H9 (cell line): ENCODE results near the gene PIEZO2. TPM values are rescaled to one million over a fixed set of nuclear protein-coding genes. Genes with fewer than 3 reads are reported as not detected.

Experiments used
- DNase-seq: peaks from one replicate; pipeline ENCODE4 v3.0.0-alpha.2; 2017
- H2AFZ ChIP-seq: one replicate; pipeline ENCODE4 v1.6.1; 2013; ENCODE audit warnings: mild to moderate bottlenecking, low read length, control low read depth, moderate library complexity
- H2AK5ac ChIP-seq: 2 replicates; pipeline ENCODE4 v1.6.1; 2013; ENCODE audit warnings: low read length, control low read depth, mixed read lengths; ENCODE audit not compliant: insufficient read length
- H2BK120ac ChIP-seq: one replicate; pipeline ENCODE4 v1.6.1; 2013; ENCODE audit warnings: low read depth, mild to moderate bottlenecking, low read length, control low read depth, inconsistent platforms; ENCODE audit not compliant: poor library complexity, severe bottlenecking
- H2BK12ac ChIP-seq: 2 replicates; pipeline ENCODE4 v1.6.1; 2013; ENCODE audit warnings: low read length, control low read depth, mixed read lengths, low read depth; ENCODE audit not compliant: insufficient read length
- H2BK15ac ChIP-seq: 2 replicates; pipeline ENCODE4 v1.6.1; 2013; ENCODE audit warnings: low read depth, low read length, control low read depth
- H2BK20ac ChIP-seq: one replicate; pipeline ENCODE4 v1.6.1; 2013; ENCODE audit warnings: low read depth, mild to moderate bottlenecking, low read length, control low read depth, inconsistent platforms; ENCODE audit not compliant: poor library complexity, severe bottlenecking
- H2BK5ac ChIP-seq: 2 replicates; pipeline ENCODE4 v1.6.1; 2013; ENCODE audit warnings: low read length, control low read depth, mixed read lengths; ENCODE audit not compliant: insufficient read length
- H3K14ac ChIP-seq: 2 replicates; pipeline ENCODE4 v1.6.1; 2013; ENCODE audit warnings: low read length, control low read depth; ENCODE audit not compliant: insufficient read depth
- H3K18ac ChIP-seq: 2 replicates; pipeline ENCODE4 v1.6.1; 2013; ENCODE audit warnings: low read depth, mild to moderate bottlenecking, mixed read lengths, low read length, control low read depth; ENCODE audit not compliant: insufficient read length
- H3K23ac ChIP-seq: 2 replicates; pipeline ENCODE4 v1.6.1; 2013; ENCODE audit warnings: low read length, control low read depth, mixed read lengths, low read depth; ENCODE audit not compliant: insufficient read length
- H3K23me2 ChIP-seq: 2 replicates; pipeline ENCODE4 v1.6.1; 2013; ENCODE audit warnings: low read depth, mild to moderate bottlenecking, mixed read lengths, low read length, control low read depth; ENCODE audit not compliant: insufficient read length, poor library complexity, severe bottlenecking
- H3K27ac ChIP-seq: 2 replicates; pipeline ENCODE4 v1.5.1; 2013; ENCODE audit warnings: low read length, control low read depth, mixed read lengths, low read depth; ENCODE audit not compliant: insufficient read length
- H3K27me3 ChIP-seq: 2 replicates; pipeline ENCODE4 v1.6.1; 2013; ENCODE audit warnings: low read length, control low read depth, inconsistent platforms; ENCODE audit not compliant: insufficient read depth
- H3K4ac ChIP-seq: 2 replicates; pipeline ENCODE4 v1.6.1; 2013; ENCODE audit warnings: low read depth, mild to moderate bottlenecking, control low read depth, inconsistent platforms, low read length, moderate library complexity
- H3K4me1 ChIP-seq: 2 replicates; pipeline ENCODE4 v1.6.1; 2013; ENCODE audit warnings: low read length, control low read depth, inconsistent platforms; ENCODE audit not compliant: insufficient read depth
- H3K4me2 ChIP-seq: 2 replicates; pipeline ENCODE4 v1.6.1; 2013; ENCODE audit warnings: low read length, control low read depth, mixed read lengths; ENCODE audit not compliant: insufficient read length, insufficient read depth
- H3K56ac ChIP-seq: 2 replicates; pipeline ENCODE4 v1.6.1; 2013; ENCODE audit warnings: low read depth, mild to moderate bottlenecking, mixed read lengths, low read length, control low read depth; ENCODE audit not compliant: insufficient read length
- H3K79me1 ChIP-seq: 2 replicates; pipeline ENCODE4 v1.6.1; 2013; ENCODE audit warnings: low read depth, mild to moderate bottlenecking, moderate library complexity, low read length, control low read depth, inconsistent platforms; ENCODE audit not compliant: insufficient read depth, poor library complexity, severe bottlenecking
- H3K79me2 ChIP-seq: 2 replicates; pipeline ENCODE4 v1.6.1; 2013; ENCODE audit warnings: low read length, control low read depth, inconsistent platforms; ENCODE audit not compliant: insufficient read depth
- H3K9ac ChIP-seq: 2 replicates; pipeline ENCODE4 v1.6.1; 2013; ENCODE audit warnings: low read length, control low read depth, mixed read lengths; ENCODE audit not compliant: insufficient read length; ENCODE audit errors: extremely low read depth
- H3K9me3 ChIP-seq: one replicate; pipeline ENCODE4 v1.6.1; 2013; ENCODE audit warnings: low read depth, low read length, inconsistent platforms; ENCODE audit not compliant: control insufficient read depth
- H3T11ph ChIP-seq: one replicate; pipeline ENCODE4 v1.6.1; 2013; ENCODE audit warnings: mild to moderate bottlenecking, low read length, control low read depth, inconsistent platforms
- H4K20me1 ChIP-seq: one replicate; pipeline ENCODE4 v1.6.1; 2013; ENCODE audit not compliant: control insufficient read depth, insufficient read length, insufficient read depth
- H4K5ac ChIP-seq: 2 replicates; pipeline ENCODE4 v1.6.1; 2013; ENCODE audit warnings: low read depth, mild to moderate bottlenecking, mixed read lengths, low read length, control low read depth; ENCODE audit not compliant: insufficient read length
- H4K8ac ChIP-seq: replicated peaks from 2 replicates; pipeline ENCODE4 v1.6.1; 2013; ENCODE audit warnings: low read length, control low read depth, mixed read lengths, low read depth; ENCODE audit not compliant: insufficient read length
- H4K91ac ChIP-seq: 2 replicates; pipeline ENCODE4 v1.6.1; 2013; ENCODE audit warnings: low read depth, mild to moderate bottlenecking, moderate library complexity, mixed read lengths, low read length, control low read depth; ENCODE audit not compliant: insufficient read length
- H3K27ac Mint-ChIP-seq, 3 experiments: 2 replicates in 2 of 3; 3 replicates in 1 of 3; pipeline ENCODE4 v1.8.0; 2020 to 2021; ENCODE audit warnings: mixed read lengths in 3 of 3, mild to moderate bottlenecking in 1 of 3, moderate library complexity in 1 of 3
- H3K27me3 Mint-ChIP-seq: 2 replicates; pipeline ENCODE4 v1.8.0; 2021; ENCODE audit warnings: low read depth, mild to moderate bottlenecking, moderate library complexity, mixed read lengths
- H3K36me3 Mint-ChIP-seq, 3 experiments: 2 replicates in 2 of 3; 3 replicates in 1 of 3; pipeline ENCODE4 v1.8.0; 2020 to 2021; ENCODE audit warnings: low read depth in 3 of 3, mixed read lengths in 3 of 3; ENCODE audit not compliant: insufficient read depth in 1 of 3
- H3K4me1 Mint-ChIP-seq, 2 experiments: 2 replicates each; pipeline ENCODE4 v1.8.0; 2020; ENCODE audit warnings: mixed read lengths in 2 of 2
- H3K4me3 Mint-ChIP-seq, 2 experiments: 2 replicates in 1 of 2; 3 replicates in 1 of 2; pipeline ENCODE4 v1.8.0; 2020 to 2021; ENCODE audit warnings: mild to moderate bottlenecking in 2 of 2, mixed read lengths in 2 of 2, moderate library complexity in 1 of 2
- H3K9me3 Mint-ChIP-seq, 2 experiments: 2 replicates in 1 of 2; 3 replicates in 1 of 2; pipeline ENCODE4 v1.8.0; 2020; ENCODE audit warnings: mild to moderate bottlenecking in 2 of 2, mixed read lengths in 2 of 2, moderate library complexity in 1 of 2
- CTCF ChIP-seq: fragments of 200-600 bp; sonication (generic); conservative IDR thresholded peaks from 3 replicates; pipeline ENCODE4 v1.8.0; 2021; ENCODE audit warnings: antibody characterized with exemption, mild to moderate bottlenecking
- WGBS: extraction: QIAGEN DNeasy Blood & Tissue Kit; methylation state at CpG from one replicate; pipeline ENCODE4 v1.1.7; 2013; ENCODE audit warnings: missing lambda C conversion rate, low lambda C conversion rate, mixed read lengths; ENCODE audit not compliant: insufficient read length; ENCODE audit errors: extremely low coverage; 5-methylcytosine and 5-hydroxymethylcytosine counted together
- total RNA-seq: library from RNA; stranded (reverse); gene quantifications from 2 replicates; pipeline ENCODE4 v1.2.1, GENCODE V29; 2021

PIEZO2 gene
- total RNA-seq, 1 experiment from 2014 or later: 3.9 TPM

DNA sequence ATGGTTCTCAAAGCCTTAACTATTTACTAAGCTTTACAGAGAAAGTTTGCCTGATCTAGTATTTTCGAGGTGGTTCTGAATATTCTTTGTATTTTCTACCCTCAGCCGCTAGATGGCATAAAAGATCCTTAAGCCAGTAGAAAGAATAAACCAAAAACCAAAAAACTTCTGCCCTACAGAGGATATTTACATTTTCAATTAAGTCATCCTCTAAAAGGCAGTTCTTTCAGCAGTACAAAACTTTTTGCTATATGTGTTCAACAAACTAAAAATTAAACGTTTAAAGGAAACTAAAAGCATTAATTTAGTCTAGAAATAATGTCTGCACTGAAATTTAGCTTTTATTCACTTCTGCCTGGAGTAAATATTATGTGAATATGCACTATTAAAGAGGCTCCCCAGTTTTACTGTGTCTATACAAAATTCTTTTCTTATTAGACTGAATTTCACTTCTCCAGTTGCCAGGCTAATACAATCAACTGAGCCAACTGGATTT lies 297.5 kb downstream of the PIEZO2 start:
- no peaks in the 10 kb centered on the region for H3K79me2 ChIP-seq
- TF ChIP-seq CTCF: peak; percentile 85
- peaks cover 6% of the 10 kb centered on the region for H3K4me1 ChIP-seq
- H4K20me1 ChIP-seq: no peaks in the 10 kb centered on the region
- H3K4ac ChIP-seq: no peak overlapping the region
- no peak overlapping the region for H3K27ac ChIP-seq
- H2BK20ac ChIP-seq: no peak overlapping the region
- Mint-ChIP-seq H3K4me1 (peaks cover 37 to 58% of the 10 kb centered on the region in 2 experiments), H3K27ac (no peak overlapping the region), H3K9me3 (no peaks in the 10 kb centered on the region; a peak in 1 of 5 replicates), H3K4me3 (no peak overlapping the region), H3K36me3 (peaks cover 0 to 1% (median 0%) of the 10 kb centered on the region in 3 experiments; a peak in 2 of 7 replicates), H3K27me3 (no peaks in the 10 kb centered on the region)
- H3K18ac ChIP-seq: no peak overlapping the region
- H3K4me2 ChIP-seq: no peak overlapping the region
- H2BK12ac ChIP-seq: no peak overlapping the region
- H2AFZ ChIP-seq: no peak overlapping the region
- H3T11ph ChIP-seq: no peak overlapping the region
- no peak overlapping the region for H2BK5ac ChIP-seq
- DNase-seq: no peak
- H3K27me3 ChIP-seq: no peaks in the 10 kb centered on the region
- no peak overlapping the region for H2AK5ac ChIP-seq
- H3K9ac ChIP-seq: no peak overlapping the region
- H4K91ac ChIP-seq: no peak overlapping the region
- no peak overlapping the region for H3K23ac ChIP-seq
- no peak overlapping the region for H3K14ac ChIP-seq
- H4K5ac ChIP-seq: no peak overlapping the region
- no peaks in the 10 kb centered on the region for H3K23me2 ChIP-seq
- no CpG with 5 or more reads among the region's 3 CpGs for WGBS
- no peak overlapping the region for H2BK15ac ChIP-seq
- no peak overlapping the region for H4K8ac ChIP-seq
- H2BK120ac ChIP-seq: no peak overlapping the region
- H3K56ac ChIP-seq: no peak overlapping the region
- no peaks in the 10 kb centered on the region for H3K9me3 ChIP-seq
- H3K79me1 ChIP-seq: no peaks in the 10 kb centered on the region
